ENCODE measurements around the gene LIF.

The LIF gene

DNA sequence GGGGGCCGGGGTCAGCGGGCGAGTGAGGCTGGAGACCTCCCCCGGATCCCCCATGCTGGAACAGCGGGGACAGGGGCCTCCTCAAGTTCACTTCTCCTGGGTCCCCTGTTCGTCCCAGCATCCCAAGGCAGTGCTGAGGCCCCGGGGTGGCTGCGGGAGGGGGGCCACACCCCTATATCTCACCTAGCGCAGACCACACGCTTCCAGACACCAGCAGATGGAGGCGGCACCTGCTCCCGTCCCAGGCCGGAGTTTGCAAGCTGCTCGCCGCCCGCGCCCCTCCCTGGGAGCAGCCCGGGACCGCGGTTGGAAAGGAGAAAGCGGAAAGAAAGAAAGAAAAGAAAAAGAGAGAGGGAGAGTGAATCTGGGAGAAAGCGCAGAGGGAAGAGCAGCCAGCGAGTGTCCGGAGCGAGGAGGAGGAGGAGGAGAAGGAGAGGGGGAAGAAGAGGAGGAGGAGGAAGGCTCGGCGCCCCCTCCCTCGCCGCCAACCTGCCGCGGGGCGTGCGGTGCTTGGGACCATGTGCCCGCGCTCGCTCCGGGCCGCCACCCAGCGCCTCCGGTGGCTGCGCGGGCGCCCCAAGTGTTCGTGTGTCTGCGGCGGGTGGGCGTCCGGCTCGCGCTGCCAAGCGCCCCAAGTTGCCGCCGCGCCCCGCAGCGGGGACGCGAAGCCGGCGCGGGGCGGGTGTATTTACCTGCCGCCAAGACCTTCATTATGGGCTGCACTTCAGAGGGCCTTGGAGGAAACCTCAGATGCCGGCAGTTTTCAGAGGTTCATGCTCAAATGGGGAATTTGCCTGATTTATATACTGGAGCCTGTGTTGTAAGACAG lies at the start of gene LIF:
TSS of gene LIF (minus strand) at position 775 of the 829 bp plus-strand sequence. CDS start at position 711, 64 bp downstream.
- no peak for DNase-seq

DNA sequence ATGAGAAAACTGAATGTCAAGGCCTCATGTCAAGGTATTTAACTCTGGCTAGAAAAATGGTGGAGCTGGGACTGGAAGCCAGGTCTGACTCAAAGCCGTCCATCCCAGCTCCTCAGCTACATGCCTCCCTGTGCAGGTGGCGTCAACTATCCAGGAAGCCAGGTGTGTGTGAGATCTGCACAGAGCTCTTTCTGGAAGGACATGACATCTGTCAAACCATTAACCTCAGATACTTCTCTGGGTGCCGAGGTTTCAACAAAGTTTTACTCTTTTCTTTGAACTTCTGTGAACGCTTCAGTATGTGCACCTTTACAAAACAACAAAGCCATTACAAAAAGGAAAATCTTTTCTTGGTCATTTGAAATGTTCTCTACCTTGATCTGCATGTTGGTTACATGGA lies 49.8 kb upstream of the LIF start:
- no peak for DNase-seq

DNA sequence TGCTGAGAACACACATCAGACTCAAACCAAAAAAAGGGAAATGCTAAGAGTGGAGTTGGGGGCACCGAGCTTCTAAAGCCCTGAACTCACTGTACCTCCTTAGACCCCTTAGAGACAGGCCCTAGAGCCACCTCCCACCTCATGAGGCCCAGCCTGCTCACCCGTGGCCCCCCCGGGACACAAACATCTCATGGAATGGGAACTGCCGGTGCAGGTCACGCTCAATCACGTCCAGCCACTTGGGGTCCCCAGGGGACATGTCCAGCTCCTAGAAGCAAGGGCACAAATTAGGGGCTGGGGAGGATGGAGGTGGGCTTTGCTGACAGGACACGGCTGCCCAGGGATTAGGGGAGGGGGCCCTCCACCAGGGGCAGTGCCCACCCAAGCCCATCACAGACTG lies 49.0 kb upstream of the LIF start:
- no peak for DNase-seq

DNA sequence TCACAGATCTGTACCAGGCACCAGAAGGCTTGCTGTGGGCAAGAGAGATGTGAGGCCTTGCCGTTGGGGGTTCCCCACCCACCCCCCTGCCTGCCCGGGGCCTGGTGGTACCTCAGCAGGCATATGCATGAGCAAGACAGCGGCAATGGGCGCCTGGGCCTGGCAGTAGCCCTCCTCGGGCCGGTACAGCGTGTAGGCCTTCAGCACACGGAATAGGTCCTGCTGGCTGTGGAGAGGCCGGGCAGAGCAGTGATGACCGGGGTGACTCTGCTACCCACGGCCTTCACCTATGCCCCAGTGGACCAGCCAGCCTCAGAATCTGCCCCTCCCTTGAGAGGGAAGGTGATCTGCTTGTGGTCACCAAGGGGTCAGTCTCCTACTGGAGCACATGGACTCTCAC lies 48.3 kb upstream of the LIF start:
- no peak for DNase-seq

DNA sequence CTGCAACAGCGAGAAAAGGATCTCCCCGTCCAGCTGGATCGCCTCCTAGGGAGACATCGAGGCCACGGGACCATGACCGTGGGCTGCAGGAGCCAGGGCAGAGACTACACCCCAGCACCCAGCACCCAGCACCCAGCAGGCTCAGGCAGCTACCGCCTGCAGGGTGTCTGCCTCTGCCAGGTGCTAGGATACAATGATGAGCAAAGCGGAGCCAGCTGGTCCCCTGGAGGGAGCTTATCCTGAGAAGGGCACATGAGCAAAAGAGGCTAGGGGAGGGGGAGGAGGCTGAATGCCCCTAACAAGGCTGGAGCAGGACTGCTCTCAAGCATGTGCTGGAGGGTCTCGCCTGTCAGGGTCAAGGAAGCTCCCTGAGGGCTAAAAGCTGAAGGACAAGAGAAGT lies 47.5 kb upstream of the LIF start:
- DNase-seq = no peak

DNA sequence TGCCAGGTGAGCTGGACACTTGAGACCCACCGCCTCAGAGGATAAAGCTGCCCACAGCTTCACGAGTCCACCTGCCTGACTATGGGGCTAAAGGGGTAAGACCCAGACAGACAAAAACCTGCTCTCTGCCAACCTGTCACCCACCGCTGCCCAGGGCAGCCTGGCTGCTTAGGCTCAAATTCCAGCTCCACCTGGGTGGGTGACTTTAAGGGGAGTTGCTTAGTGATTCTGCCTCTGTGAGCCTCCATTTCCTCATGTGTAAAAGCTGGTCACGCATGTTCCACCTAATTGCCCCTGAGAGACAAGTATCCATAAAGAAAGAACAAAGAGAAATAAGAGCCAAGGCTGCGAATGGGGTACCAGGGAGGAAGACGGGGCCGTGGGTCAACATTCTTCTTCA lies 46.5 kb upstream of the LIF start:
- DNase-seq = no peak

DNA sequence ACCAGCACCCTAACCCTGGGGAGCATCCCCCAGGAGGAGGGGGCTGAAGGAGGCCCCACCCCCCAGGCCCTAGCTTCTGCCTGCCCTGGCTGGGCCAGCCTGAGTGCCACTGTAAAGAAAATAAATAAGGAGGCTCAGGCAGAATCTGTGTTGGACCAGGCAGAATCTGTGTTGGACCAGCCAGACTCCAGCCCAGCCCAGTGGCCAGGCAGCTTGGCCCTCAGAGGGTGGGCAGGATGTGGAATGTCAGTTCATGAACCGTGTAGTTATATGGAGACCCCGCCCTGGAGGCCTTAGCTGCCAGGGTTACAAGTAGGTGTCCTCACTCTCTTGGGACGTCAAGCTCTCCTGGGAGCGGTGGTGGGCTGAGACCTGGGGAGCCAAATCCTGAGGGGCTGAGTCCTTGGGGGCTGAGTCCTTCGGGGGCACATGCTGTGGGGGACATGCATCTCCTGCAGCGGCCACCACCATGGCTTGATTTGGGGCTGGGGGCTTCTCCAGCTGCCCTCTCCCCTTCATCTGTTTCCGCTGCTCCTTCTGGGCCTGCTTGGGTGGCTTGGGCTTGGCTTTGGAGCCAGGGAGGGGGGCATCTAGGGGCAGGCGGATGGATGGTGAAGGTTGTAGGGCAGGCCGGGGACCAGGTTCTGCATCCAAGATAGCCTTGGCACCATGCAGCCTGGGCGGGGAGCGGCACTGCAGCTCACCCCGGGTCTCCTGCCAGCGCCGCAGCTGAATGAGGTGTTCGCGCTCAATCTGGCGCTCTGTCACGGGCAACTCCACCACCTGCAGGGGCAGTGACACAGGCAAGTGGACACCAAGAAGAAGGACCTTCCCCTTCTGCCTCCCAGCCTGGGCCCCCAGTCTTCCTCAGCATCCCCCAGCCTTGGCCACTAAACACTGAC lies 45.8 kb upstream of the LIF start:
- DNase-seq = no peak

DNA sequence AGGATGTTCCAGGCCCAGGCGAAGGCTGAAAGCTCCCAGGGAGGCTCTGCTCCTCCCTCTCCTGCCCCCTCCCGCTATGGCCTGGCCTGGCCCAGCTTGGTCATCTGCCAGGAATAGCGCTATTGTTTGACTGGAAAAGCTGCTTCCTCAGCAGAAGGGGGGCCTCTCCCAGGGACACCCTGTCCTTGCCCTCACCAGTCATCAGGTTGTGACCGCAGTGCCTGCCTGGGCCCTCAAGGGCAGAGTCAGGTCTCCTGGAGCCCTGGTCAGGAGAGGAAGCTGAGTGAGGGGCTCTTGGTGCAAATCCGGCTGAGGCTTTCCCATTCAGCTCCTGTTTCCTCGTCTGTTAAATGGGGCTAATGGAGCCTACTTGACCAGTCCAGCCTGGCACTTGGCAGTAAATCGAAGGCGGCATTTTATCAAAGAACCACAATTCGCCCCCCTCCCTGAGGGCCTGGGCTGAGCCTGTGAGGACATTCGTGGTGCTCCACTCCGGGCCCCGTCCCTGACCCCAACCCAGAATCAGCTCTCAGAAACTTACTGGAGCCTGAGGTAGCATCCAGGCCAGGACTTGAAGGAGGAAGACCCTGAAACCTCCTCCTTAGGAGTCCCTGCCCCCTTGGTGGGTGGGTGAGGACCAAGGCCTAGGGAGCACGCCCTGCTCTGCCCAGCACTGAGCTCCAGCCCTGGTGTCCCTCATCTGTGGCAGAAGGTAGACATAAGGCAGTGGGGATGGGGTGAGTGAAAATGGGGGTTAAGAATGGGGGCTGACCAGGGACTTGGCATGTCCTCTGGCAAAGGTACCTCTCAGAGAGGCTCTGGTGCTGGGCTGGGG lies 44.7 kb upstream of the LIF start:
- no peak for DNase-seq

DNA sequence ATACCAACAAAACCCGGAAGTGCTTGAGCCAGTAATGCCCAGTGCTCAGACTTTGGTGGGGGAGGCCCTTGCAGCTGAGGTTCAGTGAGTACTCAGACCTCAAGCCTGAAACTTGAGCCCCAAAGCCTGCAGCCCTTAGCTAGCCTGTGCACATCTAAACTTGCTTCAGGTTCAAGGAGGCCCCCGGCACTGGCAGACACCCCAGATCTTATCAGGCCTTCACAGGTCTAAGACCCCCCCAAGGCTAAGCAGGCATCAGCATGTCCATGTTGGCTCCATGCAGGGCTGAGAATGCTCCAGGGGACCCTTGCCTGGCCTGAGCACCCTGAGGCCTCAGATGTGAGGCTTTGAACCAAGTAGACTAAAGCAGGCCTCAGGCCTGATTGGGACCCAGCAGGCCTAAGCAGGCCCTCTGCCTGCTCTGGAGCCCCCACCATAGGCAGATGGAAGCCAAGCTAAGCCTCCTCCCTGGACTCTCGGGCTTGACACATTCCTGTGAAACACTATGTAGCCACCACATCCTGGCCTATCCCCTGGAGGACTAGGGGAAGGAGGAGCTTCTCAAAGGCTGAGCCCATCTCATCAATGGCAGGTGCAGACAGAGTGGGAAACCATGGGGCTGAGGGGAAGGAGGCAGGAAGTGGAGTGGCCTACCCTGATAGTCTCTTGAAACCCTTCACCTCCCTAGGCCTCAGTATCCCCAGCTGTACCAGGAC lies 43.9 kb upstream of the LIF start:
- DNase-seq = no peak

DNA sequence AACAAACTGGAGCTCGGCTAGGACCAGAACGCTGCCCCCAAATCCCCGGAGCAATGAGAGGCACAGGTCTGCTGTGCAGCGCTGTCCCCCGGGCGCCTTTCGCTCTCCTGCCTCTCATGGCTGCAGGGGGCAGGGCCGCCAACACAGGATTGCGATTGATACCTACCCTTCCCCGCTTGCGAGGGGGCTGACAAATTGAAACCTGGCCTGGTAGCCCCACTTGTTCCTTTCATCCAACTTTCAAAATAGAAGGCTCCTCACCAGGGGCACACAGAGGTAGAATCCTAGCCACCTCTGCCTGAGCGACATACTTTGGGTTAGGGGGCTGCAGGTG lies 43.4 kb upstream of the LIF start:
- DNase-seq = no peak

DNA sequence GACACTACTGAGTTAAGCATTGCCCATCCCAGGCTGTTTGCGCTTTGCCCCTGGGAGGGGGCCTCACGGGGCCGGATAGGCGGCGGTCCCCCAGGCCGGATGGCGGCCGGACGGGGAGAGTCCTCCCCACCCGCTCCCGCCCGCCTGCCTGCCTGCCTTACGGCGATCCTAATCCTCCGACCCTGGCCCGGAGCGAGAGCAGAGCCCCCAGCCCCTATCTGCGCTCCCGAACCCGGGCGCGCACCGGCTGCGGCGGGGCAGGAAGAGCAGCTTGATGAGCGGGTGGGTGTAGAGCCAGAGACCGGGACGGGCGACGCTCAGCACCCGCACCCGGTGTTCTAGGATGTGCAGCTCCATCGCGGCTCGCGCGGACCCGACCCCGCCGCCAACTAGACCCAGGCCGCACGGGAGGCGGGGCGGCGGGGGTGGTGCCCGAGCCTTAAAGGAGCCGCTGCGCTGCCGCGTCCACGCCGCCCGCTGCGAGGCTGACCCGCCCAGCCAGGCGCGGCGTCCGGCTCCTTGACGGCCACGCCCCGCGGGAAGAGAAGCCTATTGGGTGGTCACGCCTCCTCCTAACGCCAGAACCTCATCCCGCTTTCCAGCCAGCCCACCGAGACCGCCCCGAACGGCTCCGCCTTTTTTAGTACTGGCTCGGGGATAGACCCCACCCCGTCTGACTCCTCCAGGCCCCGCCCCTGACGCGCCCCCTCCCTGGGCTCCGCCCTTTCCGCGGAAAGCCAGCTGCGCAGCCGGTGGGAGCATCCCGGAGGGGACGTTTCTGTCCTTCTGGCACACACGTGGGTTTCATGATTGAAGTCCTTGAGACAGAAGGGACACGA lies 42.8 kb upstream of the LIF start, which contains the start of gene CASTOR1:
TSS of gene CASTOR1 (minus strand) at position 365 of the 839 bp plus-strand sequence. CDS start at position 357, 8 bp downstream.
- peak; percentile 85 for DNase-seq

DNA sequence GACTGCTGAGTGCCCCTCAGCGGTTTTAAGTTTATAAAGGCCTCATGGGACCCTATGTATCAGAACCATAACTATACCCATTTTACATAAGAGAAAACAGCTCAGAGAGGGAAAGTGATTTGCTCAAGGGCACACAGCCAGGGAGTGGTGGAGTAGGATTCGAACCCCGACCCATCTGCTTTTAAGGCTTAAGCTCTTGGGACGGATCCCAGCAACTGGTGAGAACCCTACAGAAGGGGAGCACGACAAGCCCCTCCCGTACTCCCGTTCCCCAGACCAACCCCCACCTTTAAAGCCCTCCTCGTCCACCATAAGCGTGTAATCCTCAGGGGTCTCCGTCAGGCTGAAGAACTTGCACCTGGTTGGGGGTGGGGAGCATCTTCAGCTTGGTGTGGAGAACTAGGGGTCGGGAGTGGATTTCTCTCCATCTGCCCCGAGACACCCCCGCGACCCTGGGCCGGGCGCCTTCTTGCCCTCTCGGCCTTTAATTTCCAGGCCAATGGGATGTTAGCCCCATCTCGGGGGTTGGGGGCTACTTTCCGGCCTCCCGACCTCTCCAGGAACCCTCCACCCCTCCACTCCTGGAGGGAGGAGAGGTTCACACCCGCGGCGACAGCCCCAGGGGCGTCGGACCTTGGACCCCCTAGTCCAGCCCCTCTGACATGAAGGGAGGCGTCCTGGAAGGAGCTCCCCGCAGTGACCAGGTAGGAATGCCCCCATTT lies 42.0 kb upstream of the LIF start:
- no peak for DNase-seq

DNA sequence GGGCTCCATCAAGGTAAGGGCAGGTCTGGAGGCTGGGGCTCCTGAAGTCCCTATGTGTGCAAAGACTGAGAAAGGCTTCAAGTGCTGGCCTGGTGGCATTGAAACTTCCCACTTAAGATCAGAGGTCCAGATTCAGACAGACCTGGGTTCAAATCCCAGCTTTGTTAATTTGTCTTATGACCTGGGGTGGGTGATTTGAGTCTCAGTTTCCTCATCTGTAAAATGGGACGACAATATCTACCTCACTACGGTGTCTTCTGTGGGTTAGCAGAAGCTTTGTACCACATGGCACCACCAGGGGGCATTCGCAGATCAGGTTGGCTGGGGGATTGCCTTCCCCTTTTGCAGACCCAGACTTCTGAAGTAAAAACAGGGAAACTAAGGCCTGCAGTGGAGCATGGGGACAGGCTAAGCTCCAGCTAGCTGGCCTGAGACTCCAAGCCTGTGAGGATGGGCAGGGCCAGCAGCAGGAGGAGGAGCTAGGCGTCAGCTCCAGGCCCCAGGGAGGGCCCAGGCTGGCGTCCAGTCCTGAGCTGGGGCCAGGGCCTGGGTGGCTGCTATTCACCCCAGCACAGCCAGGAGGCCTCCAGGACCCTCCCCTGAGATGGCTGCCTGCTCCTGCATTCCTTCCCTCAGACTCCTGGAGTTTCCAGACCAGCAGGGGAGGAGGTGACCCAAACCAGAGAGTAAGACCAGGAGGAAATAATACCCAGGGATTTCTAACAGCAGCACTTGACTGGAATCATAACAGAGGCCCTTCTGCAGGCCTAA lies 41.3 kb upstream of the LIF start:
- peak; percentile 73 for DNase-seq

DNA sequence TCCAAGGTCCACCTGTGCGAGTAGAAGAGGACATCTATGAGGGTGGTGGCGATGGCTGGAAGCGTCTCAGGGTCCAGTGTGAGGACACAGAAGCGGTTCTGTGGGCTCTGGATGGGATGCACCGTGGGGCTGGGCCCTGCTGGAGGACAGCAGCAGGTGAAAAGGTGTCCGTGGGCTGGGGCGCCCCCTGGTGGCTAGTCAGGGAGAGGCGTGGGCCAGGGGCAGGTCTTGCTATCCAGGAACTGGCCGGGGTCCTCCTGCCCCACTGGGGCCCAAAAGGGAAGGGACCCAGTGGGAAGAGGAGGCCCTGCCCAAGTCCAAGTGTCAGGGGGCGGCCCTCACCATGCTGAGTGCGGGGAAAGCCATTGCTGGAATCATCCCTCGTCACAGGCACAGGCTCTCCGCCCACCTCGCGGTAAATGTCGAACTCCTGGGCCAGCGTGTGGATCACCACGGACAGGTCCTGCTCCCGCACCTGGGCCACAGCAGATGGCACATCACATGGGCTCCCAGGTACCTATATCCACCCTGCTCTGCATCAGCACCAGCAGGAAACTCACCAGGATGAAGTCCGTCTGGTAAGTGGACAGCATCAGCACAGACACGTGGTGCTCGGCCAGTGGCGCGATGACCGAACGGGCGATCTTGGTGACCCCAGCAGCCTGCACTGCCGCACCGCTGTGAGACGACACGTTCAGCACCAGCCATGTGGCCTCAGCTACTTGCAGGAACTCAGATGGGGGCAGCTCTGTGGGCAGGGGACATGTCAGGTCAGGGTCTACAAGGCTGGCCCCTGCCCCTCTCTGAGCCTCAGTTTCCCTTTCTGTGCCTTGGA lies 40.5 kb upstream of the LIF start:
- DNase-seq = peak; percentile 9

DNA sequence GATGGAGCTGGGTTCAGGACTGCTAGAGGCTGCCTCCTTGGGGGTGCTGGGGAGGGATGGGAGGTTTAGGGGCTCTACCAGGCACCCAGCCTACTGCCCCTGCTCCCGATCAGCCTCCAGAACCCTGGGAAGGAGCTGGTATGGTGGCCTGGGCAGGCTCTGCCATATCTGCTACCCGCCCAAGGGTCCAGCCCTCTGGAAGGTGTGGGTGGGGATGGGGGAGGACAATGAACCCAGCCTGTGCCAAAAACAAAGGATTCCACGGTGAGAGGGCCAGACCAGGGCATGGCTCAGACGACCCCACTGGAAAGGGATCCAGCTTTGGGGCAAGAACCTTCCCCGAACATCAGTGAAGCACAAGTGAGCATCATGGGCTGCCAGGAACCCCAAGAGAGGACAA lies 39.8 kb upstream of the LIF start:
- no peak for DNase-seq

DNA sequence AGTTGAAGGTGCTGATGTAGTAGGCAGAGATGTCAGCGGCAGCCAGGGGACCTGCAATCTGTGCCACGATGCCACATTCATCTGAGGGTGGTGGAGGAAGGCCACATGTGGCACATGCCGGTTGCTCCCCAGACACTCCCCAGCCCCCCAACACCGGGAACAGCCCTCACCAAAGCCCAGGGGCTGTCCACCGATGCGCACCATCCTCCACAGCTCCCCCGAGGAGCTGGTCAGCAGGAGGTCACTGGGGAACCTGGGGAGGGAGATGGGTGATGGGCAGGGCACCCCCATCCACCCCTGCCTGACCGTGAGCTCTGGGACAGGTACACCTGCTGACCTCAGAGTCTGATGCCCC lies 39.3 kb upstream of the LIF start:
- no peak for DNase-seq

DNA sequence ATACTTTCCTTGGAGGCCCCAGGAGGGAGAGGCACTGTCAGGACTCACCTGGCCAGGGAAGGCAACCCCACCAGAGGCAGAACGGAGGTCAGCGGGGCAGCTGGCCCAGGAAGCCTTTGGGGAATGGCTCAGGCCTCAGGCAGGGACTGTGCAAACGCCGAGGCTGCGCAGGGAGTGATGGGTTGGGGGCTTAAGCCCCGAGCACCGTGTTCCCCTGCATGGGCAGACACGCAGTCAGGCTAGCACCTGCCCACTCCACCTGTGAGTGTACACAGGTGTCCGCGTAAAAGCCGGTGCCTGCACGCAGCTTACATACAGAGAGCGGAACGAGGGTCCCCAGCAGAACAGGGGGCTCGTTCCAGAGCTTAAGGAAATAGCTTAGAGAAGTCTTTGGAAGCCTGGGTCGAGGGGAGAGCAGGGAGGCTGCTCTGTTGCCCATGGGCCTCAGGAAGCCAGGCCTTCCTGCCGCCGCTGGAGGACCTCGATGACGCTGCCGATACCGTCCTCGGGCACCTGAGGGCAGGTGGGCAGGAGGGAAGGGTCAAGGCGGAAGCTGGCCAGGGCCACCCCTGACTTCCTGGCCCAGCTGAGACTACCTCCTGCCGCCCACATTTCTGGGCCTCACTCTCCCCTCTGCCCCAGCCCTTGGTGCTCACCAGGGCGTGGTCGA lies 38.8 kb upstream of the LIF start:
- no peak for DNase-seq

DNA sequence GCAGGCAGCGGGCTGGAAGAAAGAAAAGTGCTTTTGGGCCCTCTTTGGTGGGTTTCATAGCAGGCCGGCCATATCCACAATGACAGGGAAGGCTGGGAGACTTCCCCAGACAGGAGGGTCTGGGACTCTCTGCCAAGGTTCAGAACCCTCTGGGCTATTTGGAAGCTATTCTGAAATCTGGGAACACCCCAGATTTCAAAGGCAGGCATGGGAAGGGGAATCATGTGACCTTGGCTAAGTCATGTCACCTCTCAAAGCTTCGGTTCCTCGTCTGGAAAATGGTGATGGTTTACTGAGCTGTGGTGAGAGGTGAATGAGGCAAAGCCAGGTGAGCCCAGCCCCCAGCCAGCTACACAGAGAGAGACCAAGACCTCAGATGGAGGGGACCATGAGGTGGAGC lies 38.1 kb upstream of the LIF start:
- no peak for DNase-seq

DNA sequence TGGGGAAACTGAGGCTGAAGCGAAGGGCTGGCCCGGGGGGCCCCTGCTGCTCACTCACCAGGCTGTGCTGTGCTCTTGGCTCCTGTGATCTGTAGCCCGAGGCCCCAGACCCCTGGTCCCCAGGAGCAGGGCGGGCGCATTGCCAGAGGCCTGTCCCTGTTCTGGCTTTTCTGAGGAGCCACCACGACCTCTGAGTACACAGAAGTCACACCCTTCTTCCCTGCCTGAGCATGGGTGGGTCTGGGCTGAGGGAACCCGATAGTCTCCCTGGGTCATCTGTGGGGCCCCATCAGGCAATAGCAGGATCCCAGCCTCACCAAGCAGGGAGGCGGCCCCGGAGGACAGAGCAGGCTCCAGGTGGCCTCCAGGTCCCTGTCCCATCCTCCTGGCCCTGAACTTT lies 37.6 kb upstream of the LIF start:
- DNase-seq = no peak
